Mucosa of stomach (tissue), 1 donor: ENCODE data around the gene SEC14L3.

Source experiments
- H3K27me3 ChIP-seq: one replicate; pipeline ENCODE4 v1.7.0; 2013; ENCODE audit warnings: mild to moderate bottlenecking, low read length; ENCODE audit not compliant: control insufficient read depth, insufficient read depth
- H3K36me3 ChIP-seq: one replicate; pipeline ENCODE4 v1.7.0; 2013; ENCODE audit warnings: low read length; ENCODE audit not compliant: control insufficient read depth, insufficient read depth
- H3K4me1 ChIP-seq: one replicate; pipeline ENCODE4 v1.7.0; 2013; ENCODE audit warnings: mild to moderate bottlenecking, low read length; ENCODE audit not compliant: control insufficient read depth, insufficient read depth
- H3K4me3 ChIP-seq: one replicate; pipeline ENCODE4 v1.7.0; 2013; ENCODE audit warnings: low read length
- H3K9ac ChIP-seq: one replicate; pipeline ENCODE4 v1.7.0; 2013; ENCODE audit warnings: mild to moderate bottlenecking, low read length, moderate library complexity
- H3K9me3 ChIP-seq: one replicate; pipeline ENCODE4 v1.7.0; 2013; ENCODE audit warnings: mild to moderate bottlenecking, low read length, moderate library complexity; ENCODE audit not compliant: control insufficient read depth
- donor health status: Pancreatic carcinoma.

SEC14L3 gene

GRCh38 chr22:30413745-30414524 is 57.9 kb downstream of the SEC14L3 start:
- no peak overlapping the region for H3K4me3 ChIP-seq
- peaks cover 7% of the 10 kb centered on the region for H3K36me3 ChIP-seq
- no peaks in the 10 kb centered on the region for H3K27me3 ChIP-seq
- no peaks in the 10 kb centered on the region for H3K9me3 ChIP-seq
- H3K4me1 ChIP-seq: peaks cover 33% of the 10 kb centered on the region
- no peak overlapping the region for H3K9ac ChIP-seq

GRCh38 chr22:30413001-30413400 is 58.8 kb downstream of the SEC14L3 start:
- no peaks in the 10 kb centered on the region for H3K9me3 ChIP-seq
- no peaks in the 10 kb centered on the region for H3K27me3 ChIP-seq
- H3K36me3 ChIP-seq: peaks cover 7% of the 10 kb centered on the region
- H3K4me3 ChIP-seq: no peak overlapping the region
- peaks cover 25% of the 10 kb centered on the region for H3K4me1 ChIP-seq
- H3K9ac ChIP-seq: no peak overlapping the region

GRCh38 chr22:30411780-30412179 is 60.0 kb downstream of the SEC14L3 start:
- Histone ChIP-seq H3K9ac (no peak overlapping the region), H3K27me3 (no peaks in the 10 kb centered on the region), H3K9me3 (no peaks in the 10 kb centered on the region), H3K4me3 (no peak overlapping the region), H3K36me3 (peaks cover 7% of the 10 kb centered on the region), H3K4me1 (peaks cover 13% of the 10 kb centered on the region)
